Loucy (cell line): ENCODE data around the gene MXRA5.

Experiments
- CTCF ChIP-seq: fragments of 200-600 bp; sonication (generic); conservative IDR thresholded peaks from 2 replicates; pipeline ENCODE4 v1.5.1; 2014; ENCODE audit warnings: mild to moderate bottlenecking, antibody characterized with exemption, low read length
- EZH2phosphoT487 ChIP-seq: fragments of 200-600 bp; IDR thresholded peaks from 2 replicates; pipeline ENCODE4 v1.6.1; 2018; ENCODE audit warnings: antibody characterized with exemption, mild to moderate bottlenecking, moderate library complexity, borderline replicate concordance

DNA sequence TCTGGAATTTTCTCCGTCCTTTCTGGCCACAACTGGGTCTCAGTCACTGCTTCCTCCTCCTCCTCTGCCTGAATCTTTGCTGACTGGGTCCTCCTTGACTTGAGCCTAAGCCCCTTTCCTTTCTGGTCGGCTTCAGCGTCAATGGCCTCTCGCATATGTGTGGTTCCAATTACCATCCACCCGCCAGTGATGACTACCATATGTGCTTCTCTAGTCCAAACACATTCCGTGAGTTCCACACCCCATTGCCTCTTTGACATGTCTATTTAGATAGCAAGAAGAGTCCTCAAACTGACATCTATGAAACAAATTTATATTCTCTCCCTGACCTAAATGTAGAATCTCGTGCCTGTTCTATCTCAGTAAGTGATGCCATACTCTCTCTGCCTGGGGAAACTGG lies 19.8 kb downstream of the MXRA5 start:
- TF ChIP-seq CTCF, result no peak
- no peak for TF ChIP-seq EZH2phosphoT487
